HG03558 (cell line): ENCODE data around the gene LRRC52.
"Not testable (repeated sequence)": the region's sequence is repeated elsewhere in the genome, so short reads cannot be mapped to it uniquely, and the experiment has no call there.

Source experiments
- ATAC-seq: cut with Tn5 transposase; IDR thresholded peaks from one replicate; pipeline ENCODE4 v1.9.1; 2021; ENCODE audit warnings: moderate number of reproducible peaks; ENCODE audit not compliant: unreplicated experiment; ENCODE audit errors: extremely low read depth

Gene LRRC52

GRCh38 chr1:165577707-165578106 lies 33.9 kb downstream of the LRRC52 start:
- ATAC-seq = no peak

- ATAC-seq = no peak
Observed at GRCh38 chr1:165580931-165581871, 37.4 kb downstream of the LRRC52 start.

- no peak for ATAC-seq
Observed at GRCh38 chr1:165581926-165582325, 38.1 kb downstream of the LRRC52 start.

GRCh38 chr1:165586398-165586797 lies 42.6 kb downstream of the LRRC52 start:
- ATAC-seq = no peak

GRCh38 chr1:165591391-165591790 lies 47.6 kb downstream of the LRRC52 start:
- not testable (repeated sequence) for ATAC-seq

GRCh38 chr1:165592945-165593823 lies 49.4 kb downstream of the LRRC52 start:
- no peak for ATAC-seq

GRCh38 chr1:165595246-165595938 lies 51.6 kb downstream of the LRRC52 start:
- ATAC-seq = no peak

- ATAC-seq = peak; percentile 91
Observed at GRCh38 chr1:165597883-165598675, 54.3 kb downstream of the LRRC52 start.

GRCh38 chr1:165598676-165599059 lies 54.9 kb downstream of the LRRC52 start:
- no peak for ATAC-seq

GRCh38 chr1:165600793-165601192 lies 57.0 kb downstream of the LRRC52 start:
- ATAC-seq = no peak

GRCh38 chr1:165603810-165604209 lies 60.0 kb downstream of the LRRC52 start:
- ATAC-seq = no peak

- ATAC-seq = no peak
Observed at GRCh38 chr1:165605246-165605645, 61.4 kb downstream of the LRRC52 start.

GRCh38 chr1:165606676-165607075 lies 62.9 kb downstream of the LRRC52 start:
- not testable (repeated sequence) for ATAC-seq

- no peak for ATAC-seq
Observed at GRCh38 chr1:165610866-165611265, 67.1 kb downstream of the LRRC52 start.

GRCh38 chr1:165612062-165612461 lies 68.3 kb downstream of the LRRC52 start:
- ATAC-seq = no peak
